ENCODE measurements around the gene SUMO4.

GRCh38 chr6:149366267-149366921 is 33.7 kb upstream of the SUMO4 start:
- no peak for TF ChIP-seq CTCF (IDR thresholded peaks at IDR 0.05; ENCODE audit: low read depth, low read length)
- no peak for TF ChIP-seq POLR2A (IDR thresholded peaks at IDR 0.05; ENCODE audit: extremely low read depth, insufficient read length)

Measured in NB4 (cell line).